Measurements from ENCODE around the gene MRC2.
A peak's percentile ranks its signal among the peaks of the same experiment; 100 is the strongest.

Gene MRC2

GRCh38 chr17:62629556-62630364 is 2.3 kb downstream of the MRC2 start:
- no peak overlapping the region for H3K4me3 ChIP-seq (ENCODE audit: low read depth in 1 of 2, low read length in 2 of 2)
- H4K20me1 ChIP-seq (ENCODE audit: insufficient read depth, low read length), result peaks cover 30% of the 10 kb centered on the region
- peak overlapping the region; percentile 97 for H3K4me2 ChIP-seq (ENCODE audit: insufficient read depth, low read length)
- TF ChIP-seq EZH2 (IDR thresholded peaks at IDR 0.05; ENCODE audit: borderline replicate concordance, low read depth, low read length, severe bottlenecking) (no peak), CTCF (IDR thresholded peaks at IDR 0.05; ENCODE audit: borderline replicate concordance, extremely low read depth, low read length, poor library complexity, severe bottlenecking) (no peak)
- no peak overlapping the region for H2AFZ ChIP-seq (ENCODE audit: low read depth, low read length)
- H3K36me3 ChIP-seq (ENCODE audit: insufficient read depth, low read length), result no peaks in the 10 kb centered on the region
- H3K4me1 ChIP-seq (ENCODE audit: insufficient read depth, low read length), result peaks cover 31% of the 10 kb centered on the region
- DNase-seq, result no peak
- no peaks in the 10 kb centered on the region; the same call in 1 of the 2 replicates for H3K79me2 ChIP-seq (ENCODE audit: insufficient read depth, low read length)
- no peak overlapping the region; the same call in 1 of the 2 replicates for H3K9ac ChIP-seq (ENCODE audit: low read depth, low read length)
- H3K9me3 ChIP-seq (ENCODE audit: insufficient read depth, low read length, severe bottlenecking), result no peaks in the 10 kb centered on the region
- no peak overlapping the region for H3K27ac ChIP-seq (ENCODE audit: low read length)
- ATAC-seq (ENCODE audit: insufficient read depth, low read depth), result no peak
- no peaks in the 10 kb centered on the region for H3K27me3 ChIP-seq (ENCODE audit: insufficient read depth, low read length, poor library complexity)

DNA sequence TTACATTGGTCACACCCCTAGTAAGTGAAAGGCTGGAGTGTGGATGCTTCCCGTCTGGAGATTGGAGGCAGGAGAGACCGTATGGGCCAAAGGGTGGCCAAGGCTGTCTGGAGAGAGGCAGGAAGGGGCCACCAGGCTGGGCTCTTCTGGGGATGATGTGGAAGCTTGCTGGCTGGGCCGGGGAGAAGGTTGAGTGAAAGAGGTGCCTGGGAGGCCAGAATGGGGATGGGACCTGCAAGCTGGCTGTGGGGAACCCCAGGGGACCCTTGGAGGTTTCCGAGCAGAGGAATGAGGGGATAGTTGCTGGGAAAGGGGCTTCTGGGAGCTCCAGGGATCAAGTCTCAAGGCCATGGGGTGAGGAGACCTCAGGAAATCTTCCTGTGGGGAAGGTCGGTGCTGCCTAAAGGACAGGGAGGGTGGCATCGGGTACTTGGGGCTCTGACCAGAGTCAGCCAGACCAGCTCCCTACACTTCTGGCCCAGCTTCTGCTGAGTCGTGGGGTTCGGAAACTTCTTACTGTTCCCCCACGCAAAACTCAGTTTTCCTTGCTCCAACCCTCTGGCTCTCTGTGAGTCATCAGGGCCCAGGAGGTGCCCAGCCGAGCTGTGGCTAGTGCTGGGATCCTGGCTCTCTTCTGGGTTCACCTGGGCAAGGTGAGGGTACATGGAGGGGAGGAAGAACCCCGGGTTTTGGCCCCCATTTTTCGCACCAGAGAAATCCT is 3.1 kb downstream of the MRC2 start:
- Histone ChIP-seq H3K4me2 (ENCODE audit: insufficient read depth, low read length) (0 out of 2 replicates have a peak overlapping the region, but pooled peaks have one; percentile 97), H3K36me3 (ENCODE audit: insufficient read depth, low read length) (no peaks in the 10 kb centered on the region), H3K27ac (ENCODE audit: low read length) (no peak overlapping the region), H3K27me3 (ENCODE audit: insufficient read depth, low read length, poor library complexity) (no peaks in the 10 kb centered on the region), H3K9me3 (ENCODE audit: insufficient read depth, low read length, severe bottlenecking) (no peaks in the 10 kb centered on the region), H3K4me1 (ENCODE audit: insufficient read depth, low read length) (peaks cover 31% of the 10 kb centered on the region), H3K9ac (ENCODE audit: low read depth, low read length) (no peak overlapping the region), H3K79me2 (ENCODE audit: insufficient read depth, low read length) (no peaks in the 10 kb centered on the region; the same call in 1 of the 2 replicates), H2AFZ (ENCODE audit: low read depth, low read length) (no peak overlapping the region), H4K20me1 (ENCODE audit: insufficient read depth, low read length) (peaks cover 30% of the 10 kb centered on the region), H3K4me3 (ENCODE audit: low read depth in 1 of 2, low read length in 2 of 2) (no peak overlapping the region)
- DNase-seq, result no peak
- no peak for TF ChIP-seq EZH2 (IDR thresholded peaks at IDR 0.05; ENCODE audit: borderline replicate concordance, low read depth, low read length, severe bottlenecking)
- no peak for TF ChIP-seq CTCF (IDR thresholded peaks at IDR 0.05; ENCODE audit: borderline replicate concordance, extremely low read depth, low read length, poor library complexity, severe bottlenecking)
- no peak for ATAC-seq (ENCODE audit: insufficient read depth, low read depth)

DNA sequence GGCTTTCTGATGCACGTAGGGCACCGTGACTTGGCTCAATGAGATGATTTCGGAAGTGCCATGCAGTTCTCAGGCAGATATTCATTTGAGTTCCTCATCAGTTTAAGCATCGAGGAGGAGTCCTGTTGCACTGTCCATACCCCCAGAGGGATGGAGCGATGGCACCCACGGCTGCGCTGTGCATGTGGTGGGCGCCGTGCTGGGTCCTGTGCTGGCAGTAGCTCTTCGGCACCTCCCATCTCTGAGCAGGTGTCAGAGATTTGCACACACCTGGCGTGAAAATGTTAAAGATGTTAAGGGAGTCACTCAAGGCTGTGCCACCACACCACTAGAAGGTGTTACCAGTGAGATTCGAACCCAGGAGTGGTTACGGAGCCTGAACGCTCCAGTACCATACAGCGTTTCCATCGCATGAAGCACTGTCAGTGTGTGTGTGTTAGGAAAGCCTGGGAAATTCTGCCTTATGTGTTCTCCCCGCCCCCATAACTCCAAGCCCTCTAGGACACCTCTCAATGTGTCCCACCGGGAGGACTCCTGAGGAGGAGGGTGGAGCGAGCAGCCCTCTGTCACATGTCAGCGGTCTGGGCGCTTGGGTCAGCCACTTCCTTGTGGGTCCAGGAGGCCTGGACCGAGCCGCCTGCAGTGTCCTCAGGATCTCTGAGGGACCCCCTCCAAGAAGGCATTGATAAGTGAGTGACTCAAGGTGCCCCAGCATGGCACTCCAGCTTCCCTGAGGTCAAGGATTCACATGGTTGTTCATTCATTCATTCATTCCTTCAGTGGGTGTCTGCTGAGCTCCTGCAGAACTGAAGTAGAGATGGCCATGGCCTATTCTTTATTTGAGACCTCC is 3.8 kb downstream of the MRC2 start:
- Histone ChIP-seq H3K9me3 (ENCODE audit: insufficient read depth, low read length, severe bottlenecking) (no peaks in the 10 kb centered on the region), H3K79me2 (ENCODE audit: insufficient read depth, low read length) (no peaks in the 10 kb centered on the region; the same call in 1 of the 2 replicates), H3K27me3 (ENCODE audit: insufficient read depth, low read length, poor library complexity) (no peaks in the 10 kb centered on the region), H4K20me1 (ENCODE audit: insufficient read depth, low read length) (peaks cover 30% of the 10 kb centered on the region), H3K4me2 (ENCODE audit: insufficient read depth, low read length) (no peak overlapping the region), H3K36me3 (ENCODE audit: insufficient read depth, low read length) (no peaks in the 10 kb centered on the region), H2AFZ (ENCODE audit: low read depth, low read length) (no peak overlapping the region), H3K27ac (ENCODE audit: low read length) (no peak overlapping the region), H3K4me1 (ENCODE audit: insufficient read depth, low read length) (peaks cover 31% of the 10 kb centered on the region), H3K4me3 (ENCODE audit: low read depth in 1 of 2, low read length in 2 of 2) (no peak overlapping the region), H3K9ac (ENCODE audit: low read depth, low read length) (no peak overlapping the region)
- ATAC-seq (ENCODE audit: insufficient read depth, low read depth), result no peak
- TF ChIP-seq CTCF (IDR thresholded peaks at IDR 0.05; ENCODE audit: borderline replicate concordance, extremely low read depth, low read length, poor library complexity, severe bottlenecking) (no peak), EZH2 (IDR thresholded peaks at IDR 0.05; ENCODE audit: borderline replicate concordance, low read depth, low read length, severe bottlenecking) (no peak)
- no peak for DNase-seq
